MM.1S (cell line): ENCODE data around the gene TMEM273.

ENCODE experiments used
- EZH2 ChIP-seq: fragments of 300-600 bp; sonication (generic); optimal IDR thresholded peaks from 2 replicates; pipeline ENCODE3; 2017; ENCODE audit warnings: low read depth, mild to moderate bottlenecking, antibody characterized with exemption, low read length, mixed read lengths
- EZH2phosphoT487 ChIP-seq: fragments of 300-600 bp; sonication (generic); IDR thresholded peaks from 2 replicates; pipeline ENCODE4 v1.6.1; 2018; ENCODE audit warnings: antibody characterized with exemption, low read length
- TF ChIP-seq, protein P1 (sequence below): fragments of 300-600 bp; sonication (generic); IDR thresholded peaks from 2 replicates; pipeline ENCODE4 v1.5.1; 2016; ENCODE audit warnings: antibody characterized with exemption, low read length, mixed read lengths

- TF ChIP-seq, protein P1, sequence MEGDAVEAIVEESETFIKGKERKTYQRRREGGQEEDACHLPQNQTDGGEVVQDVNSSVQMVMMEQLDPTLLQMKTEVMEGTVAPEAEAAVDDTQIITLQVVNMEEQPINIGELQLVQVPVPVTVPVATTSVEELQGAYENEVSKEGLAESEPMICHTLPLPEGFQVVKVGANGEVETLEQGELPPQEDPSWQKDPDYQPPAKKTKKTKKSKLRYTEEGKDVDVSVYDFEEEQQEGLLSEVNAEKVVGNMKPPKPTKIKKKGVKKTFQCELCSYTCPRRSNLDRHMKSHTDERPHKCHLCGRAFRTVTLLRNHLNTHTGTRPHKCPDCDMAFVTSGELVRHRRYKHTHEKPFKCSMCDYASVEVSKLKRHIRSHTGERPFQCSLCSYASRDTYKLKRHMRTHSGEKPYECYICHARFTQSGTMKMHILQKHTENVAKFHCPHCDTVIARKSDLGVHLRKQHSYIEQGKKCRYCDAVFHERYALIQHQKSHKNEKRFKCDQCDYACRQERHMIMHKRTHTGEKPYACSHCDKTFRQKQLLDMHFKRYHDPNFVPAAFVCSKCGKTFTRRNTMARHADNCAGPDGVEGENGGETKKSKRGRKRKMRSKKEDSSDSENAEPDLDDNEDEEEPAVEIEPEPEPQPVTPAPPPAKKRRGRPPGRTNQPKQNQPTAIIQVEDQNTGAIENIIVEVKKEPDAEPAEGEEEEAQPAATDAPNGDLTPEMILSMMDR = no peak
- TF ChIP-seq EZH2 (no peak), EZH2phosphoT487 (no peak)
Measured at GRCh38 chr10:49112851-49113250, 75.3 kb downstream of the TMEM273 start.
